Germinal center (tissue), 1 donor: ENCODE measurements around the gene UBXN11.
"Not testable (repeated sequence)": the region's sequence is repeated elsewhere in the genome, so short reads cannot be mapped to it uniquely, and the experiment has no call there.

Experiments
- DNase-seq: peaks from one replicate; pipeline ENCODE4 v3.0.0; 2012; ENCODE audit warnings: mixed read lengths, low spot score

Gene UBXN11

DNA sequence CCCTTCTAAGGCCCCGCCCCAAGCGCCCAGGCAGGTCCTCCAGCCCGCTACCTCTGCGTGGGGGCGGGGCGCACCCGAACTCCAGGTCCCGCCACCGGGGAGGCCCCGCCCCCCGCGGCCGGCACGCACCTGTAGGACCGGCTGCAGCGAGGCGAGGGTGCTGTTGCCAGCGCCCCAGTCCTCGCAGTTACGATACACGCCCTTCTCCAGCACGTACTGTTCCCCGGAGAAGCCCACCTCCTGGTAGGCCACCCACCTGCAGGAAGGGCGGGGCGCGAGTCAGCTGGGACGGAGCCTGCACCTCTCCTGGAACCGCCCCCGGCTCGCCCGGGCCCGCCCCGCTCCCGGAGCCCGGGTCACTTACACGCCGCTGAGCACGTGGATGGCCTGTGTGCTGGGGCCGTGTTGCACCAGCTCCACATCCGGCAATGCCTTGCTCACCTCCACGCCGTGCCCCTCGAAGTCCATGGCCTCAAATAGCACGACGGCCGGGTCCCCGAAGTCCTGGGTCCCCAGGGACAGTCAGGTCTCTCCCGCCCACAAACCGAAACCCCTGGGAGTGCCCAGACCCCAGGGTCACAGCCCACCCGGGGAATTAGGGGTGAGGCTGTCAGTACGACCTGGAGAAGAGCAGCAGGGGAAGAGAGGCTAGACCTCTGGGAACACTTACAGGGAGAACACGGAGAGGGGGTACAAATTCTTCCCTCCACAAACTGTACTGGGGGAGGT is 30.2 kb upstream of the UBXN11 start:
- peak; percentile 95 for DNase-seq

DNA sequence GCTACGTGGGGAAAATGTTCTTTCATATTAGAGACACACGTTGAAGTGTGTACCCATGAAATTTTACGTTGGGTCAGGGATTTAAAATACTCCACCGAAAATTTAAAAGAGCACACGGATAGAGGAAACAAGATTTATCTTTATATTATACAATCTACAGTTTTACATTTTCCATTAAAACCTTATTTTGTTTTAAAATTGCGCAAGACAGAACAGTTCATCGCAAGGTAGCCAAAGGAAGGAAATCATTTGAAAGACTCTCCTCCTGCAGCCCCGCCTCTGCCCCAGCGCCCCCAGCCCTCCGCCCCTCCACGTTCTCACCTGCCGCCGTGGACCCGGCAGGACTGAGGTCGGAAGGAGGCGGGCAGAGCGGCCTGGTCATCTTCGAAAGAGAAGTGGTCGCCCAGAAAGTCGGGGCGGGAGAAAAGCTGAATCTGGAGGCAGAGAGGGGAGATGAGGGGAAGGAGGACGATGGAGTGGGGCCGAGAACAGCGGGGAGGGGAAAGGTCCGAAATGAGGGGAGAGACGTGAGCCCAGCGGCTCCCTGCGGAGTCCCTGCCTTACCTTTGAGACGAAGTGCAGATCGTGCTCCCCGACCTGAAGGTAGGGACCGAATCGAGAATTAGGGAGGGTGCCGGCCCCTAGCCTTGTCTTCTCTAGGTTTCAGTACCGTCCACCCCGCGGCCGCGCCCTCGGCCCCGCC is 29.5 kb upstream of the UBXN11 start:
- no peak for DNase-seq

DNA sequence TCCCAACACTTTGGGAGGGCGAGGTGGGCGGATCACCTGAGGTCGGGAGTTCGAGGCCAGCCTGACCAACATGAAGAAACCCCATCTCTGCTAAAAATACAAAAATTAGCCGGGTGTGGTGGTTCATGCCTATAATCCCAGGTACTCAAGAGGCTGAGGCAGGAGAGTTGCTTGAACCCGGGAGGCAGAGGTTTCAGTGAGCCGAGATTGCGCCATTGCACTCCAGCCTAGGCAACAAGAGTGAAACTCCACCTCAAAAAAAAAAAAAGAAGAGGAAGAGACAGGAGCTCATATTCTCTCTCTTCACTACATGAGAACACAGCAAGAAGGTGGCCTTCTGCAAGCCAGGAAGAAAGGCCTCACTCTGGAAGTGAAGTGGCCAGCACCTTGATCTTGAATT is 26.9 kb upstream of the UBXN11 start:
- not testable (repeated sequence) for DNase-seq

DNA sequence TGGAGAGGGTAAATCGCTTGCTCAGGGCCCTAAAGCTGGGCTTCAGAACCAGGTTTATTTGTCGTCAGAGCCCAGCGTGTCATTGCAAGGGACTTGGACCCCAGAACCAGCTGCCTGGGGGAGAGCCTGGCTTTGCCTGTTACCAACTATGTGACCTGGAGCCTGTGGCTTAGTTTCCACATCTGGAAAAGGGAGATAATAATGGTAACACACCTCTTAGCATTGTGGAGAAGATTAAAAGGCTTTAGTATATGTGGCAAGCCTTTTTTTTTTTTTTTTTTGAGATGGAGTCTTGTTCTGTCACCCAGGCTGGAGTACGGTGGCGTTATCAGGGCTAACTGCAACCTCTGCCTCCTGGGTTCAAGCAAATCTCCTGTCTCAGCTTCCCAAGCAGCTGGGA is 23.8 kb upstream of the UBXN11 start:
- DNase-seq = no peak

DNA sequence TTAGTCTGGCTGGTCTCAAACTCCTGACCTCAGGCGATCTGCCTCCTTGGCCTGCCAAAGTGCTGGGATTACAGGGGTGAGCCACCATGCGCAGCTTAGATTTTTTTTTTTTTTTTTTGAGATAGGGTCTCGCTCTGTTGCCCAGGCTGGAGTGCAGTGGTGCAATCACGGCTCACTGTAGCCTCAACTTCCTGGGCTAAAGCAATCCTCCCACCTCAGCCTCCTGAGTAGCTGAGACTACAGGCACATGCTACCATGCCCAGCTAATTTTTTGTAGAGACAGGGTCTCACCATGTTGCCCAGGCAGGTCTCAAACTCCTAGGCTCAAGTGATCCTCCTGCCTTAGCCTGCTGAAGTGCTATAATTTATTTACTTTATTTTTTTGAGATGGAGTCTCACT is 22.9 kb upstream of the UBXN11 start:
- DNase-seq = not testable (repeated sequence)

DNA sequence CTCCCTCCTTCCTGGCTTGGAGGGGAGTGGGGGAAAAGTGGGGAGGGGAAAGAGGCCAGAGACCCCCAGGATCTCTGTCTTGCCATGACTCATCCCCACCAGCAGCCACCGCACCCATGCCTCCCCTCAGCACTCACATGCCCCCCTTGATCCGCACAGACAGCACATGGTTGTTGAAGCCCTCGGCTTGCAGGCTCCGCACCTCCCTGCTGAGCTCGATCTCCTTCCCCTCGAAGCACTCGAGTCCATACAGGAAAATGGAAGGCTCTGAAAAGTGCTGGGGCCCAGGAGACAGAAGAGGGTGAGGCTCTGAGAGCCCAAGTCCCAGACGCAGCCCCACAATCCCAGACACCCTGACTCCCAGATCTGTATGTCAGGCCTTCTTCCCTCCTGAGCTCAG is 22.2 kb upstream of the UBXN11 start:
- no peak for DNase-seq

DNA sequence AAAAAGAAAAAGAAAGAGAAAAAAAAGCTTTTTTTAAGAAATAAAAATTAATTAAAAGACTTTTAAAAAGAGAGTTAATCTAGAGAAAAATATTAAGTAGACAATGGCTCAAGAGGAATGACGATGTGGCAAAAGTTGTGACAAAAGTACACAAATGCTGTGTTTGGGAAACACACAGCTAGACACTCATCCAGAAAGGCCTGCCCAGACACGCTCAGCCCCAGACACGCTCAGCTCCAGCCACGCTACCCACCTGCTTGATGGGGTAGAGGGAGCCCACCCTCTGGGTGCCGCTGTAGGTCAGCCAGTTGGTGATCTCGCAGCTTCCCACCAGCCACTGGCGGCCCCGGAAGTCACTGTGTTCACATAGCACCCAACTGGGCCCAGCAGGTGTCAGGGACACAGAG is 21.5 kb upstream of the UBXN11 start:
- no peak for DNase-seq

DNA sequence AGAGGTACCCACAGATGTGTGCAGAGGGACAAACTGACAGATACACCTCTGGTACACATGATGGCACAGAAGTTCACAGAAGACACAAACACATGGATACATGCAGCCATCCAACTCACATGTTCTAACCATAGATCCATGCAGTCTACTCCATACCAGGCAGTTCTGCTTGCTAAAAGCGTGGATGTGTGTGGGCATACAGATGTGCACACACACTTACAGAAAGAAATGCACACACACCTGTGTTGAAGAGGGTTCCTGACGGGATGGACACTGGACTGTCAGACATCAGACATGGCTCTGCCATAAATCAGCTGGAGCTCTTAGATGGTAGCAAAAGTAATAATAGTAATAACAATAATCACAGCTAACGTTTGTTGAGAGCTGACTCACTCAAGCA is 18.1 kb upstream of the UBXN11 start:
- no peak for DNase-seq

DNA sequence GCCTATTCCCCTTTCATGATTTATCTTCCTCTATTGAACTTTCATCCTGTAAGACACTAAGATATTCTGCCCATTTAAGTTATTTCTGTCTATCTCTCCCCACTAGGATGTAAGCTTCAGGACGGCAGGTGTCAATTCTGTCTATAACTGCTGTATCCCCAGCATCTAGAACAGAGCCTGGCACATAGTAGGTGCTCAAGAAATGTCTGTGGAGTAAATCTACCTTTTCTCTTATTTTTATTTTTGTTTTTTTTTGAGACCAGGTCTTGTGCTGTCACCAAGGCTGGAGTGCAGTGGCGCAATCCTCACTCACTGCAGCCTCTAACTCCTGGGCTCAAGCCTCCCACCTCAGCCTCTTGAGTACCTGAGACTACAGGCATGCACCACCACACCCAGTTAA is 16.9 kb upstream of the UBXN11 start:
- DNase-seq = no peak

DNA sequence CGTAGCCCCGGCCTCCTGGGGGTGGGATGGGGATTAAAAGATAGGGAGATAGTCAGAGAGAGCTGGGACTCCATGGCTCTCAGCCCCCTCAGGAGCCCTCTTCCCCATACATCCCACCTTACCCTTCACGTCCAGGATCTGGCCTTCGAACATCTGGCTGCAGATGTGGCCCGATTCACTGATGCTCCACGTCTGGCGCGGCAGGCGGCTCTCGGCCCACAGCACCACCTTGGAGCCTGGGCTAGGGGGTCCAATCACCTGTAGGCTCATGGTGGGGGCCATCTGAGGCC is 15.6 kb upstream of the UBXN11 start:
- no peak for DNase-seq

DNA sequence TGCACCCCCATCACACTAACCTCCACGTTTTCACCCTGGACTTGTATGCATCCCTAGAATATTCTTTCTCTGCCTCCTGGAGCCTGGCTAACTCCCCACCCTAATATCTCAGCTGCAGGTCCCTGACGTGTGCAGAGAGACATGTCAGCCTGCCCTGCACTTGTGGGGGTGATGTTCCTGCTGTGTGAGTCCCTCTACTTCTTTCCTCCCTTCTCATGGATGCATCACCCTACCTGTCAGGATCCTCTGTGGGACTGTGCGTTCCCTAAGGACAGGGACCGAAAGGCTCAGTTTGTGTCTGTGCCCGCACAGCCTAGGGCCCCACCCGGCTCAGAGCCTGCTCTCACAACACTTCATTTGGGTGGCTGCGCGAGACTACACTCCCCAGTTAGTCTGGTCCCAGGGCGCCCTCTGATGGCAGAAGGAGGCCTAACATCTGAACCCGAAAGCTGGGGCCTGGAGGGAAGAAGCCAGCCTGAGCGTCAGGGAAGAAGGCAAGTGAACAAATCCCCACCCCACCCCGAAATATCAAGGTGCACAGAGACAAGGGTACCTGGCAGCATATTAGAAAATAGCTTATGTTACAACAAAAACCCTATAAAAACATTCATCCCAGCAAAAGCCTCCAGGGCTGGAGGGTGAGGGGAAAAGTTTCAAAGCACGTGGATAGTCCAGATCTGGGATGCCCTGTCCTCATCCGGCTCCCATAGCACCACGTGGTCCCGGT is 15.0 kb upstream of the UBXN11 start:
- peak; percentile 85 for DNase-seq

DNA sequence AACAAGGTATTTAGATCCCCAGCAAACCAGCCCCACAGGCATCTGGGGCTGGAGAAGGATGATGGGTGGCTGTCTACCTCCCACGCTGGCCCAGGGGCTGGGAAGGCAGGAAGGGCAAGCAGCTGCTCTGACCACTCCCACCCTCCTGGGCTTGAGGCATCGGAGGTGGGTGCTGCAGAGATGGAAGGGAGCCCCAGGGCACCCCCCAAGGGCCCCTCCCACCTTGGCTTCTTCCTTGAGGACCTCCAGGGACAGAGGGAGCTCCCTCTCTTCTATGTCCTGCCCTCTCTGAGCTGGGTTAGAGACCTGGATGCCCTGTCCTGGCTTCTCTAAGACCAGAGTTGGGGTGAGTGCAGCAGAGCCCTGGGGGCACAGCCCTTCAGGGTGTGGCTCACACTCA is 14.5 kb upstream of the UBXN11 start:
- no peak for DNase-seq

DNA sequence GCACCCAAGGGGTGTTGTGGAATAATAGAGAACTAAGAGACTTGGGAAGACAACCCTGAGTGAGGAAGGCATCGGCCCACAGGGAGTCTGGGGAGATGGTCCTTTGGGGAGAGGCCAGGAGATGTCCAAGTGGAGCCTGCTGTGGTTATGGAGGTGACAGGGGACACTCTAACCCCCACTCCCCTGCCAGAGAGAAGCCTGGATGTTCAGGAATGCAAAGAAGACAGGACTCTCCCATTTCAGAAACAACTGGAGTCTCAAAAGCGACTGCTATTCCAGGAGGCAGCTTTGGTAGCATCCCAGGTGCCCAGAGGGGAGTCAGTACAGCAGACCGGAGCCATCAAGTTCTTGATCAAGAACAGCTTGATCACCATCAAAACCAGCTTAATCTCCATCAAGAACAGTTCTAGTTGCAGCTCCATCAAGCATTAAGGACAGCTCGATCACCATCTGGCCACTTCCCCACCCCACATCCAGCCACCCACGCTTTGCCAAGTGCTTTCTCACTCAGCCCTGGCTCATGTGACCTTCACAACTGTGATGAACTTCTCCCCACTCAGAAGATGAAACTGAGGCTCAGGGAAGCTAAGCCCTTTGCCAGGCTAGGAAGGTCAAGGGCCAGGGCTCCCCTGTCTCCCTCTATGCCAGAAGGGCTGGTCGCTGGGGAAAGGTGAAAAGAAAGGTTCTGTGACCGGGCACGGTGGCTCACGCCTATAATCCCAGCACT is 12.1 kb upstream of the UBXN11 start:
- DNase-seq = peak; percentile 45

DNA sequence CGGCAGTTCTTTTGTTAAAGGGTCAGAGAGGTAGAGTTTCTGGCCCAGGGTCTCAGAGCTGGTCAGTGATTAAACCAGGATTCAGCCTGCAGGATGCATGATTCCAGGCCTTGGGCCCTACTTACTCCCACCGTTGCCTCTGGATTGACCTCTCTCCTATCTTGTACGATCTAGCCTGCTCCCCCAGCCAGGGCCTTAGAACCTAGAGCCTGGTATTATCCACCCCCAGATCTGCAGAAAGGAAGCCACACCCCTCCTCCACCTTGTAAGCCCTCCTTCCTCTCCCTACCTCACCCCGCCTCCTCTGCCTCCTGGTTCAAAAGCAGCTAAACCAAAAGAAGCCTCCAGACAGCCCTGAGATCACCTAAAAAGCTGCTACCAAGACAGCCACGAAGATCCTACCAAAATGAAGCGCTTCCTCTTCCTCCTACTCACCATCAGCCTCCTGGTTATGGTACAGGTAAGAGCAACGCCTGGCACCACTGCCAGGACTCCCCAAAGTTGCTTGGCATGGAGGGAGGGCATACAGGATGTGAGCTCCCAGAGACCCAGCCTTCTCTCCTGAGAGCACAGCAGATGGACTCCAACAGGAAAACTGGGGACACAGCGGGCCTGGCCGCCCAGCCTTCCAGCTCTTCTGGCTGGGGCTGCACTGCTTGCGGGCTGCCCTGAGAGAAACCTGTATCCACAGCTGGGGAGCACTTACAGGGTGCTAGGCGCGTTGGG is 11.3 kb upstream of the UBXN11 start, which contains the start of gene CD52:
Gene CD52 (plus strand): TSS at position 347 of the 726 bp plus-strand sequence. CDS start 60 bp downstream, at position 407.
- peak; percentile 80 for DNase-seq

DNA sequence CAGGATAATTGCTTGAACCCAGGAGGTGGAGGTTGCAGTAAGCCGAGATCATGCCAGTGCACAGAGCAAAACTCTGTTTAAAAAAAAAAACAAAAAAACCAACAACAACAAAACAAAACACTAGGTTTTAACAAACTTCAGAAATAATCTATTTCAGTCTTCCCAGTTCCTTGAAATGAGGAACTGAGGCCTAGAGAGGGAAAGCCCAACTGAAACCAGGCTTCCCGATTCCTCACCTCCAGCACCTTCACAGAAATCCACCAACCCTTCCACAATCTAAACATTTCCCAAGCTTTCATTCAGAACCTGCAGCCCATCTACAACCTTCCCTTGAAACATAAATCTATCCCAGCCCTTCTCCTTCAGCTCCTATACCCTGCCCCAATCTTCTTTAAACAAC is 10.7 kb upstream of the UBXN11 start:
- DNase-seq = peak; percentile 28

DNA sequence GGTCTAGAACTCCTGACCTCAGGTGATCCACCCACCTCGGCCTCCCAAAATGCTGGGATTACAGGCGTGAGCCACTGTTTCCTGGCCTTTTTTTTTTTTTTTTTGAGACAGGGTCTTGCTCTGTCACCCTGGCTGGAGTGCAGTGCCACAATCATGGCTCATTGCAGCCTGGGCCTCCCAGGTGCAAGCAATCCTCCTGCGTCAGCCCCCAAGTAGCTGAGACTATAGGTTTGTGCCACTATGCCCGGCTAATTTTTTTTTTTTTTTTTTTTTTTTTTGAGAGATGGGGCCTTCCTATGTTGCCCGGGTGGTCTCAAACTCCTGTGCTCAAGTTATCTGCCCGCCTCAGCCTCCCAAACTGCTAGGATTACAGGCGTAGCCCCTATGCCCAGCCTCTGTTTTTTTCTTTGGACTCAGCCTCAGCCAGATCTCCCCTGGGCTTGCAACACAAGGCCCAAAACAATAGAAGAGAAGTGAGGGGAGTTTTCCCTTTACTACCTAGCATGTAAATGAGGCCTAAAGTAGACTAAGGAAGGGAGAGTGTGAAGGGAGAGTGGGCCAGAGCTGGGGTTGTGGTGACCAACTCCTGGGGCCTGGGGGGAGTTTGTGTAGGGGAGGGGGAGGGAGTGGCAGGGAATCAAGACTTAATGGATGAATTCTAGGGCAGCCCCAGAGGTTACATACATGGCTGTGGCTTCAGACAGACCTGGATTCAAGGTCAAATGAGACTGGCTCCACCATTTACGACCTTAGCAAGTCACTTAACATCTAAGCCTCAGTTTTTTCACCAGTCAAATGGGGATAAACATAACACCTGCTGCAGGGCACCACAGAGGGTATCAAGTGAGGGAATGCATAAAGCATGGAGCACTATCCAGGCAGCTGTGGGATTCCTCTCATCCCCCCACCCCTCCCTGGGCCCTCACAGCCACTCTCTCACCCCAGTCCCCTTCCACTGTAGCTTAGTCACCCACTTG is 9.7 kb upstream of the UBXN11 start:
- no peak for DNase-seq

DNA sequence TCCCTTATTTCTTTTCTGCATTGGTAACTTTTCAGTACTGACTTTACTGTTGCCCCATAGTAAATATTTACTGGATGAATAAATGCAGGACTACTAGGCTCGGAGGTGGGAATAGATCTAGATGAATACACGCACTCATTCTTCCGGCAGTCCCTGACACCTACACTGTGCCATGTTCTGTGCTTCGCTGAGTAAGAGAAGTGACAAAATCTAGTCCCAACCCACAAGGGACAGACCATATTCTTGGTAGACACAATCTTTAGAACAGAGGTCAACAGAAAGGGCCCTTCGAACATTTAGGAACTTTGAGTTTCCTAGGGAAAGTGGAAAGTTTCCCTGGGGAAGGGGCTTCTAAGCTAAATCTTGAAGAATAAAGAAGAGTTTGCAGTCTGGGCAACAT is 8.1 kb upstream of the UBXN11 start:
- DNase-seq = no peak

DNA sequence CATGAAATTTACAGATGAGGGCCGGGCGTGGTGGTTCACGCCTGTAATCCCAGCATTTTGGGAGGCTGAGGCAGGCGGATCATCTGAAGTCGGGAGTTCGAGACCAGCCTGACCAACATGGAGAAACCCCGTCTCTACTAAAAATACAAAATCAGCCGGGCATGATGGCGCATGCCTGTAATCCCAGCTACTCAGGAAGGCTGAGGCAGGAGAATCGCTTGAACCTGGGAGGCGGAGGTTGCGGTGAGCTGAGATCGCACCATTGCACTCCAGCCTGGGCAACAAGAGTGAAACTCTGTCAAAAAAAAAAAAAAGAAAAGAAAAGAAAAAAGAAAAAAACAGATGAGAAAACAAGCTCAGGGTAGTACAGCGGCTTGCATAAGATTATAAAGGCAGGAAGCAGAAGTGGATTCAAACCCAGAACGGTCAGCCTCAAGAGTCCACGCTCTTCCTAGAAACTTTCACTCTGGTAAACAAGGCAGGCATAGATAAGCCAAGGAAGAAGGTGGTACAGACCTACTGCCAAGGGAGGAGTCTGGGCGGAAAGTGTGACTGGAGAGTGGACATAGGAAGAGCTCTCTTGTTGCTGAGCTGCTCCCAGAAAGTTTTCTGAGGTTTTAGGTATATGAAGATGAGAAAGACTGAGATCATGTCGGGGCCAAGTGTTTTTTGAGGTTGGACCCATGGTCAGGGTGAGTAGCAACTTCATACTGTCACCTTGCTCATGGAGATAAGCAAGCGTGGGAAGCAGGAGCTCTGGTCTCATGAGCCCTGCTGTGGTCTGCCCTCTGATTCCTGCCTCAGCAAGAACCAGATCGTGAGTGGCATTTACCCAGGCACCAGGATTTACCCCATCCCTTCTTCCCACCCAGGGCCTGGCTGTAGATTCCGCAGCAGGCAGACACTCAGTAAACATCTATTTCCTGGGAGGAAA is 1.8 kb upstream of the UBXN11 start:
- not testable (repeated sequence) for DNase-seq

DNA sequence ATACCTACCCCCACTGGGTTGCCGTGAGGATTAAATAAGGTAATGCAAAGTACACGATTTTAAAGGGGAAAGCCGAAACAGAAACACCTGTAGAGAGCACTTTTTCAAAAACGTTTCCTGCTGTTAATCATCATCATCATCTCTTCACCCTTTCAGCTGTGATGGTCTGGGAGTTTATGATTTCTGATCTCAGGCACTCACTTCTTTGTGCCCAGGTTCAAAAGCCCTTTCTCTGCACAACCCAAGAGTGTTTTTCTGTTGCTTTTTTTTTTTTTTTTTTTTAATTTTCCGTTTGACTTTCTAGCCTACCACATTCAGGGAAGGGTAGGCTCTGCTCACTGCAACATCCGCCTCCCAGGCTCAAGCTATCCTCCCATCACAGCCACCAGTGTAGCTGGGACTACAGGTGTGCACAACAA is 936 bp upstream of the UBXN11 start:
- DNase-seq = peak; percentile 10
